IPS-NIHi11 (cell line): ENCODE measurements around the gene TMEM8B.

Experiments used
- DNase-seq: peaks from one replicate; pipeline ENCODE4 v3.0.0; 2012; ENCODE audit warnings: mixed read lengths, low spot score

Gene TMEM8B

GRCh38 chr9:35812025-35812602 lies 16.9 kb upstream of the TMEM8B start, which contains the start of gene SPAG8:
SPAG8 (minus strand) TSS chr9:35812262; CDS start chr9:35812147, 115 bp downstream.
- peak; percentile 94 for DNase-seq

- peak; percentile 45 for DNase-seq
Observed at GRCh38 chr9:35813434-35814105, 15.5 kb upstream of the TMEM8B start.

GRCh38 chr9:35814106-35814840 lies 14.8 kb upstream of the TMEM8B start:
- DNase-seq: peak; percentile 62

GRCh38 chr9:35814841-35815543 lies 14.0 kb upstream of the TMEM8B start, which contains the start of gene HINT2:
HINT2 (minus strand) TSS chr9:35815042; CDS start chr9:35814979, 63 bp downstream.
- peak; percentile 92 for DNase-seq

GRCh38 chr9:35816708-35817107 lies 12.3 kb upstream of the TMEM8B start:
- DNase-seq: peak; percentile 29

GRCh38 chr9:35818341-35818740 lies 10.7 kb upstream of the TMEM8B start:
- no peak for DNase-seq

GRCh38 chr9:35820076-35820475 lies 9.0 kb upstream of the TMEM8B start:
- DNase-seq: no peak

GRCh38 chr9:35822926-35823325 lies 6.1 kb upstream of the TMEM8B start:
- no peak for DNase-seq

GRCh38 chr9:35826071-35826701 lies 2.8 kb upstream of the TMEM8B start:
- peak; percentile 41 for DNase-seq

- DNase-seq: no peak
Observed at GRCh38 chr9:35827486-35827885, 1.5 kb upstream of the TMEM8B start.

GRCh38 chr9:35828716-35829083 lies 328 bp upstream of the TMEM8B start, which contains the start of gene FAM221B:
FAM221B (minus strand) TSS chr9:35828732; CDS start chr9:35826161, 2,571 bp downstream.
- DNase-seq: peak; percentile 63

GRCh38 chr9:35829764-35830096 lies 702 bp downstream of the TMEM8B start:
- no peak for DNase-seq

GRCh38 chr9:35831040-35831439 lies 2.0 kb downstream of the TMEM8B start:
- DNase-seq: no peak

GRCh38 chr9:35832814-35833213 lies 3.8 kb downstream of the TMEM8B start:
- DNase-seq: no peak

GRCh38 chr9:35834260-35835215 lies 5.5 kb downstream of the TMEM8B start:
- no peak for DNase-seq

GRCh38 chr9:35835216-35835632 lies 6.2 kb downstream of the TMEM8B start:
- DNase-seq: peak; percentile 64

GRCh38 chr9:35835766-35836165 lies 6.7 kb downstream of the TMEM8B start:
- no peak for DNase-seq

- DNase-seq: no peak
Observed at GRCh38 chr9:35836595-35836994, 7.6 kb downstream of the TMEM8B start.

GRCh38 chr9:35839926-35840325 lies 10.9 kb downstream of the TMEM8B start:
- DNase-seq: no peak

- no peak for DNase-seq
Observed at GRCh38 chr9:35840881-35841644, 12.0 kb downstream of the TMEM8B start.
